Mesodermal cell (in vitro differentiated cells): ENCODE measurements around the gene ROPN1B.
A peak's percentile ranks its signal among the peaks of the same experiment; 100 is the strongest.
"Not testable (repeated sequence)": the region's sequence is repeated elsewhere in the genome, so short reads cannot be mapped to it uniquely, and the experiment has no call there.

Experiments
- H3K27ac ChIP-seq: 2 replicates; pipeline ENCODE4 v1.7.0; 2013; ENCODE audit warnings: mild to moderate bottlenecking, low read depth, low read length, moderate library complexity; ENCODE audit not compliant: severe bottlenecking
- H3K36me3 ChIP-seq: 2 replicates; pipeline ENCODE4 v1.7.1; 2013; ENCODE audit warnings: mild to moderate bottlenecking, low read length, moderate library complexity; ENCODE audit not compliant: control insufficient read depth, insufficient read depth
- H3K4me1 ChIP-seq: one replicate; pipeline ENCODE4 v1.7.1; 2013; ENCODE audit warnings: mild to moderate bottlenecking, low read length; ENCODE audit not compliant: insufficient read depth, control insufficient read depth, poor library complexity, severe bottlenecking
- H3K4me3 ChIP-seq: 2 replicates; pipeline ENCODE4 v1.7.0; 2013; ENCODE audit warnings: low read length, control low read depth, mild to moderate bottlenecking; ENCODE audit not compliant: insufficient read depth, poor library complexity, severe bottlenecking; ENCODE audit errors: extremely low read depth
- H3K9me3 ChIP-seq: 2 replicates; pipeline ENCODE4 v1.7.1; 2013; ENCODE audit warnings: mild to moderate bottlenecking, low read length, moderate library complexity; ENCODE audit not compliant: control insufficient read depth
- WGBS, 2 experiments: methylation state at CpG; one replicate each; pipeline ENCODE4 v1.1.5; 2013; ENCODE audit warnings: missing lambda C conversion rate in 2 of 2; ENCODE audit not compliant: insufficient coverage in 2 of 2; 5-methylcytosine and 5-hydroxymethylcytosine counted together

The ROPN1B gene

GRCh38 chr3:125959317-125960065 lies 9.5 kb upstream of the ROPN1B start:
- Histone ChIP-seq H3K36me3 (no peaks in the 10 kb centered on the region), H3K27ac (no peak overlapping the region), H3K4me1 (no peaks in the 10 kb centered on the region), H3K4me3 (no peak overlapping the region), H3K9me3 (no peaks in the 10 kb centered on the region)
- WGBS, 2 experiments, result 95 to 96% methylated on average over 36 to 39 of the region's 39 CpGs

GRCh38 chr3:125960066-125960424 lies 8.9 kb upstream of the ROPN1B start:
- H3K4me1 ChIP-seq, result no peaks in the 10 kb centered on the region
- H3K4me3 ChIP-seq, result no peak overlapping the region
- 89 to 90% methylated on average over 13 of the region's 14 CpGs for WGBS, 2 experiments
- H3K36me3 ChIP-seq, result no peaks in the 10 kb centered on the region
- no peaks in the 10 kb centered on the region for H3K9me3 ChIP-seq
- no peak overlapping the region for H3K27ac ChIP-seq

- Histone ChIP-seq H3K4me3 (no peak overlapping the region), H3K4me1 (no peaks in the 10 kb centered on the region), H3K9me3 (no peaks in the 10 kb centered on the region), H3K36me3 (no peaks in the 10 kb centered on the region), H3K27ac (no peak overlapping the region)
- WGBS, 2 experiments, result 87 to 93% methylated on average over 3 to 9 of the region's 11 CpGs
These were observed 8.3 kb upstream of the ROPN1B start for GRCh38 chr3:125960456-125961288.

GRCh38 chr3:125961289-125961589 lies 7.7 kb upstream of the ROPN1B start:
- no peaks in the 10 kb centered on the region for H3K4me1 ChIP-seq
- H3K36me3 ChIP-seq, result no peaks in the 10 kb centered on the region
- H3K9me3 ChIP-seq, result no peaks in the 10 kb centered on the region
- no peak overlapping the region for H3K27ac ChIP-seq
- WGBS, 2 experiments, result 91 to 96% methylated on average over 5 of the region's 6 CpGs
- H3K4me3 ChIP-seq, result no peak overlapping the region

- not testable (repeated sequence) for H3K36me3 ChIP-seq, H3K4me1 ChIP-seq, H3K27ac ChIP-seq, H3K9me3 ChIP-seq, H3K4me3 ChIP-seq
- WGBS, 2 experiments, result no CpG with 5 or more reads among the region's 1 CpG
These were observed 5.1 kb upstream of the ROPN1B start for GRCh38 chr3:125963834-125964233.

- WGBS, 2 experiments, result 83 to 98% methylated on average over 3 of the region's 3 CpGs
- H3K4me3 ChIP-seq, result no peak overlapping the region
These were observed 3.5 kb upstream of the ROPN1B start for GRCh38 chr3:125965505-125965904.

GRCh38 chr3:125967156-125967555 lies 1.8 kb upstream of the ROPN1B start:
- Histone ChIP-seq H3K4me3 (no peak overlapping the region), H3K27ac (no peak overlapping the region), H3K36me3 (no peaks in the 10 kb centered on the region), H3K4me1 (no peaks in the 10 kb centered on the region), H3K9me3 (no peaks in the 10 kb centered on the region)

More at GRCh38 chr3:125965505-125965904, 3.5 kb upstream of the ROPN1B start:
- Histone ChIP-seq H3K9me3 (no peaks in the 10 kb centered on the region), H3K27ac (no peak overlapping the region), H3K4me1 (no peaks in the 10 kb centered on the region), H3K36me3 (no peaks in the 10 kb centered on the region)

GRCh38 chr3:125968121-125968520 lies 857 bp upstream of the ROPN1B start:
- not testable (repeated sequence) for H3K4me1 ChIP-seq, H3K36me3 ChIP-seq, H3K4me3 ChIP-seq, H3K9me3 ChIP-seq, H3K27ac ChIP-seq
- 90% methylated on average over 1 of the region's 2 CpGs; no CpG with 5 or more reads in 1 of the 2 experiments for WGBS, 2 experiments

- WGBS, 2 experiments, result 5 to 6% methylated on average over 12 to 16 of the region's 31 CpGs
- H3K27ac ChIP-seq, H3K9me3 ChIP-seq, H3K4me1 ChIP-seq, H3K36me3 ChIP-seq: not testable (repeated sequence)
- H3K4me3 ChIP-seq, result peak overlapping the region; percentile 33
These were observed 3.3 kb downstream of the ROPN1B start for GRCh38 chr3:125971997-125972944.

GRCh38 chr3:125975245-125976002 lies 6.4 kb downstream of the ROPN1B start:
- H3K4me1 ChIP-seq, H3K36me3 ChIP-seq, H3K4me3 ChIP-seq, H3K9me3 ChIP-seq: not testable (repeated sequence)
- WGBS, 2 experiments, result 81 to 86% methylated on average over 1 to 2 of the region's 9 CpGs
- peak overlapping the region; percentile 33 for H3K27ac ChIP-seq
